ENCODE data around the gene MDC1. TPM values are rescaled to one million over a fixed set of nuclear protein-coding genes. Genes with fewer than 3 reads are reported as not detected.
"Not testable (repeated sequence)": the region's sequence is repeated elsewhere in the genome, so short reads cannot be mapped to it uniquely, and the experiment has no call there.

The MDC1 gene
- polyA plus RNA-seq, 1 donor (not counting 4 experiments of a cell fraction or from before 2014, with no cell fraction given), result 6.9 TPM

GRCh38 chr6:30757261-30757904, 40.3 kb upstream of the MDC1 start:
- no peaks in the 10 kb centered on the region for H3K9me1 ChIP-seq (ENCODE audit: control insufficient read depth, extremely low read depth, insufficient read depth, low read length)
- no peak for DNase-seq (ENCODE audit: low read depth, low spot score)
- no peaks in the 10 kb centered on the region for H3K36me3 ChIP-seq (ENCODE audit: control insufficient read depth in 2 of 2, extremely low read depth in 1 of 2, insufficient read depth in 2 of 2, low read length in 2 of 2)
- H3K4me1 ChIP-seq (ENCODE audit: control insufficient read depth, extremely low read depth, insufficient read depth, low read length), result peaks cover 59% of the 10 kb centered on the region
- no peak overlapping the region for H3K4me3 ChIP-seq (ENCODE audit: control insufficient read depth in 2 of 3, extremely low read depth in 1 of 3, insufficient read depth in 2 of 3, low read depth in 1 of 3, low read length in 3 of 3)
- no peaks in the 10 kb centered on the region for H3K79me2 ChIP-seq (ENCODE audit: control insufficient read depth, insufficient read depth, low read length)
- H3K27ac ChIP-seq (ENCODE audit: control insufficient read depth, insufficient read depth, low read length), result no peak overlapping the region
- no peak for FAIRE-seq
- H3K9ac ChIP-seq (ENCODE audit: control insufficient read depth, extremely low read depth, insufficient read depth, low read length), result no peak overlapping the region
- no peaks in the 10 kb centered on the region for H3K27me3 ChIP-seq (ENCODE audit: control insufficient read depth, extremely low read depth, insufficient read depth, low read length)
- TF ChIP-seq CTCF (optimal IDR thresholded peaks at IDR 0.05 in 1 of 3, IDR thresholded peaks at IDR 0.05 in 1 of 3, conservative IDR thresholded peaks at IDR 0.05 in 1 of 3; ENCODE audit: extremely low read depth in 1 of 3, insufficient read depth in 2 of 3, low read length in 3 of 3), result no peak
- no peak for TF ChIP-seq EZH2 (IDR thresholded peaks at IDR 0.05; ENCODE audit: low read length)
- no peaks in the 10 kb centered on the region for H4K20me1 ChIP-seq (ENCODE audit: control insufficient read depth, extremely low read depth, insufficient read depth, low read length)
- no peak overlapping the region for H2AFZ ChIP-seq (ENCODE audit: control insufficient read depth, low read length)
- no peak overlapping the region for H3K4me2 ChIP-seq (ENCODE audit: control insufficient read depth, extremely low read depth, insufficient read depth, low read depth, low read length)
- no peaks in the 10 kb centered on the region for H3K9me3 ChIP-seq (ENCODE audit: control insufficient read depth, low read depth, low read length)
- dilution Hi-C loops (cut with MboI; ENCODE audit: extremely low pct_ligation_motif_present, low sequenced_read_pairs), result no loop called here

- H3K4me1 ChIP-seq (ENCODE audit: control insufficient read depth, extremely low read depth, insufficient read depth, low read length), result peaks cover 59% of the 10 kb centered on the region
Measured at GRCh38 chr6:30756405-30757003, 39.4 kb upstream of the MDC1 start.

More at GRCh38 chr6:30756405-30757003, 39.4 kb upstream of the MDC1 start:
- H3K27ac ChIP-seq (ENCODE audit: control insufficient read depth, insufficient read depth, low read length); H3K36me3 ChIP-seq (ENCODE audit: control insufficient read depth in 2 of 2, extremely low read depth in 1 of 2, insufficient read depth in 2 of 2, low read length in 2 of 2); H3K27me3 ChIP-seq (ENCODE audit: control insufficient read depth, extremely low read depth, insufficient read depth, low read length); FAIRE-seq; H3K9me3 ChIP-seq (ENCODE audit: control insufficient read depth, low read depth, low read length); H2AFZ ChIP-seq (ENCODE audit: control insufficient read depth, low read length); H3K79me2 ChIP-seq (ENCODE audit: control insufficient read depth, insufficient read depth, low read length); H3K9me1 ChIP-seq (ENCODE audit: control insufficient read depth, extremely low read depth, insufficient read depth, low read length); H4K20me1 ChIP-seq (ENCODE audit: control insufficient read depth, extremely low read depth, insufficient read depth, low read length); DNase-seq (ENCODE audit: low read depth, low spot score); H3K4me3 ChIP-seq (ENCODE audit: control insufficient read depth in 2 of 3, extremely low read depth in 1 of 3, insufficient read depth in 2 of 3, low read depth in 1 of 3, low read length in 3 of 3); dilution Hi-C loops (cut with MboI; ENCODE audit: extremely low pct_ligation_motif_present, low sequenced_read_pairs); H3K9ac ChIP-seq (ENCODE audit: control insufficient read depth, extremely low read depth, insufficient read depth, low read length); H3K4me2 ChIP-seq (ENCODE audit: control insufficient read depth, extremely low read depth, insufficient read depth, low read depth, low read length): not testable (repeated sequence)

All from keratinocyte (primary cell).